ENCODE data around the gene SNX33.
"Not testable (repeated sequence)": the region's sequence is repeated elsewhere in the genome, so short reads cannot be mapped to it uniquely, and the experiment has no call there.

The SNX33 gene

GRCh38 chr15:75701071-75702003 is 53.6 kb downstream of the SNX33 start:
- H3K27me3 ChIP-seq (ENCODE audit: insufficient read depth, low read length, poor library complexity); H2AK5ac ChIP-seq (ENCODE audit: low read length); H3K56ac ChIP-seq (ENCODE audit: low read length); H2BK5ac ChIP-seq (ENCODE audit: low read length); H3K9ac ChIP-seq (ENCODE audit: low read length); H3K23ac ChIP-seq (ENCODE audit: low read length); H2BK120ac ChIP-seq (ENCODE audit: low read depth, low read length); H3K79me1 ChIP-seq (ENCODE audit: low read length); H3K36me3 ChIP-seq (ENCODE audit: control insufficient read depth, insufficient read depth, low read length); H3K27ac ChIP-seq (ENCODE audit: low read depth, low read length); H4K5ac ChIP-seq (ENCODE audit: low read length); H2BK15ac ChIP-seq (replicated peaks; ENCODE audit: low read depth); H3K4me3 ChIP-seq (ENCODE audit: low read length); H4K8ac ChIP-seq (ENCODE audit: low read depth, low read length); H3K4ac ChIP-seq (ENCODE audit: low read depth, low read length); H3K18ac ChIP-seq (ENCODE audit: low read length); H3K4me1 ChIP-seq (ENCODE audit: control insufficient read depth, low read depth, low read length); DNase-seq; H3K79me2 ChIP-seq (ENCODE audit: control insufficient read depth, insufficient read depth, low read length); H3K4me2 ChIP-seq (ENCODE audit: low read length): not testable (repeated sequence)
- no CpG with 5 or more reads among the region's 13 CpGs for WGBS (ENCODE audit: extremely low coverage, insufficient coverage, low lambda C conversion rate)

GRCh38 chr15:75702436-75702835 is 54.7 kb downstream of the SNX33 start:
- Histone ChIP-seq H3K18ac (ENCODE audit: low read length) (no peak overlapping the region), H3K27me3 (ENCODE audit: insufficient read depth, low read length, poor library complexity) (no peaks in the 10 kb centered on the region), H4K5ac (ENCODE audit: low read length) (no peak overlapping the region), H4K8ac (ENCODE audit: low read depth, low read length) (no peak overlapping the region), H3K4me3 (ENCODE audit: low read length) (no peak overlapping the region), H3K79me1 (ENCODE audit: low read length) (no peaks in the 10 kb centered on the region), H3K79me2 (ENCODE audit: control insufficient read depth, insufficient read depth, low read length) (no peaks in the 10 kb centered on the region), H2BK15ac (replicated peaks; ENCODE audit: low read depth) (no peak overlapping the region), H3K23ac (ENCODE audit: low read length) (no peak overlapping the region), H3K9ac (ENCODE audit: low read length) (no peak overlapping the region), H3K4ac (ENCODE audit: low read depth, low read length) (no peak overlapping the region), H3K56ac (ENCODE audit: low read length) (no peak overlapping the region), H2BK120ac (ENCODE audit: low read depth, low read length) (no peak overlapping the region), H2BK5ac (ENCODE audit: low read length) (no peak overlapping the region), H3K36me3 (ENCODE audit: control insufficient read depth, insufficient read depth, low read length) (no peaks in the 10 kb centered on the region), H2AK5ac (ENCODE audit: low read length) (no peak overlapping the region), H3K4me1 (ENCODE audit: control insufficient read depth, low read depth, low read length) (no peaks in the 10 kb centered on the region), H3K27ac (ENCODE audit: low read depth, low read length) (no peak overlapping the region), H3K4me2 (ENCODE audit: low read length) (no peak overlapping the region)
- WGBS (ENCODE audit: extremely low coverage, insufficient coverage, low lambda C conversion rate) = no CpG with 5 or more reads among the region's 6 CpGs
- no peak for DNase-seq

GRCh38 chr15:75703440-75704262 is 55.9 kb downstream of the SNX33 start:
- WGBS (ENCODE audit: extremely low coverage, insufficient coverage, low lambda C conversion rate) = no CpG with 5 or more reads among the region's 18 CpGs
- H3K4me2 ChIP-seq (ENCODE audit: low read length); H3K79me2 ChIP-seq (ENCODE audit: control insufficient read depth, insufficient read depth, low read length); H3K18ac ChIP-seq (ENCODE audit: low read length); H3K4ac ChIP-seq (ENCODE audit: low read depth, low read length); H2BK15ac ChIP-seq (replicated peaks; ENCODE audit: low read depth); H3K23ac ChIP-seq (ENCODE audit: low read length); H2AK5ac ChIP-seq (ENCODE audit: low read length); H4K5ac ChIP-seq (ENCODE audit: low read length); H2BK5ac ChIP-seq (ENCODE audit: low read length); H3K27ac ChIP-seq (ENCODE audit: low read depth, low read length); H3K4me1 ChIP-seq (ENCODE audit: control insufficient read depth, low read depth, low read length); H3K9ac ChIP-seq (ENCODE audit: low read length); H3K56ac ChIP-seq (ENCODE audit: low read length); H3K79me1 ChIP-seq (ENCODE audit: low read length); H3K27me3 ChIP-seq (ENCODE audit: insufficient read depth, low read length, poor library complexity); H2BK120ac ChIP-seq (ENCODE audit: low read depth, low read length); DNase-seq; H3K4me3 ChIP-seq (ENCODE audit: low read length); H4K8ac ChIP-seq (ENCODE audit: low read depth, low read length); H3K36me3 ChIP-seq (ENCODE audit: control insufficient read depth, insufficient read depth, low read length): not testable (repeated sequence)

GRCh38 chr15:75704263-75704615 is 56.5 kb downstream of the SNX33 start:
- Histone ChIP-seq H2AK5ac (ENCODE audit: low read length) (no peak overlapping the region), H3K4me1 (ENCODE audit: control insufficient read depth, low read depth, low read length) (no peaks in the 10 kb centered on the region), H3K56ac (ENCODE audit: low read length) (no peak overlapping the region), H2BK5ac (ENCODE audit: low read length) (no peak overlapping the region), H4K8ac (ENCODE audit: low read depth, low read length) (no peak overlapping the region), H2BK15ac (replicated peaks; ENCODE audit: low read depth) (no peak overlapping the region), H3K79me2 (ENCODE audit: control insufficient read depth, insufficient read depth, low read length) (no peaks in the 10 kb centered on the region), H3K27me3 (ENCODE audit: insufficient read depth, low read length, poor library complexity) (no peaks in the 10 kb centered on the region), H3K36me3 (ENCODE audit: control insufficient read depth, insufficient read depth, low read length) (no peaks in the 10 kb centered on the region), H3K27ac (ENCODE audit: low read depth, low read length) (no peak overlapping the region), H3K23ac (ENCODE audit: low read length) (no peak overlapping the region), H3K79me1 (ENCODE audit: low read length) (no peaks in the 10 kb centered on the region), H3K18ac (ENCODE audit: low read length) (no peak overlapping the region), H4K5ac (ENCODE audit: low read length) (no peak overlapping the region), H2BK120ac (ENCODE audit: low read depth, low read length) (no peak overlapping the region), H3K9ac (ENCODE audit: low read length) (no peak overlapping the region), H3K4me2 (ENCODE audit: low read length) (no peak overlapping the region), H3K4me3 (ENCODE audit: low read length) (no peak overlapping the region), H3K4ac (ENCODE audit: low read depth, low read length) (no peak overlapping the region)
- no CpG with 5 or more reads among the region's 6 CpGs for WGBS (ENCODE audit: extremely low coverage, insufficient coverage, low lambda C conversion rate)
- DNase-seq = no peak

GRCh38 chr15:75704618-75705017 is 56.9 kb downstream of the SNX33 start:
- H3K4me1 ChIP-seq (ENCODE audit: control insufficient read depth, low read depth, low read length) = no peaks in the 10 kb centered on the region
- H3K56ac ChIP-seq (ENCODE audit: low read length) = no peak overlapping the region
- no peak overlapping the region for H2AK5ac ChIP-seq (ENCODE audit: low read length)
- no peak overlapping the region for H3K27ac ChIP-seq (ENCODE audit: low read depth, low read length)
- no peaks in the 10 kb centered on the region for H3K27me3 ChIP-seq (ENCODE audit: insufficient read depth, low read length, poor library complexity)
- no peak overlapping the region for H4K5ac ChIP-seq (ENCODE audit: low read length)
- H4K8ac ChIP-seq (ENCODE audit: low read depth, low read length) = no peak overlapping the region
- no peak overlapping the region for H3K4ac ChIP-seq (ENCODE audit: low read depth, low read length)
- no peak for DNase-seq
- H2BK5ac ChIP-seq (ENCODE audit: low read length) = no peak overlapping the region
- no peak overlapping the region for H3K23ac ChIP-seq (ENCODE audit: low read length)
- no peaks in the 10 kb centered on the region for H3K36me3 ChIP-seq (ENCODE audit: control insufficient read depth, insufficient read depth, low read length)
- WGBS (ENCODE audit: extremely low coverage, insufficient coverage, low lambda C conversion rate) = no CpG with 5 or more reads among the region's 9 CpGs
- H2BK120ac ChIP-seq (ENCODE audit: low read depth, low read length) = no peak overlapping the region
- H3K18ac ChIP-seq (ENCODE audit: low read length) = no peak overlapping the region
- H3K4me2 ChIP-seq (ENCODE audit: low read length) = no peak overlapping the region
- no peak overlapping the region for H3K4me3 ChIP-seq (ENCODE audit: low read length)
- no peaks in the 10 kb centered on the region for H3K79me1 ChIP-seq (ENCODE audit: low read length)
- no peak overlapping the region for H3K9ac ChIP-seq (ENCODE audit: low read length)
- no peak overlapping the region for H2BK15ac ChIP-seq (replicated peaks; ENCODE audit: low read depth)
- H3K79me2 ChIP-seq (ENCODE audit: control insufficient read depth, insufficient read depth, low read length) = no peaks in the 10 kb centered on the region

Data from mesendoderm (in vitro differentiated cells).